ENCODE measurements around the gene GPR4.

Gene GPR4

GRCh38 chr19:45587873-45588272 lies 14.1 kb downstream of the GPR4 start:
- DNase-seq = peak; percentile 34

GRCh38 chr19:45585158-45585577 lies 16.8 kb downstream of the GPR4 start:
- DNase-seq = no peak

- DNase-seq = peak; percentile 100
Measured at GRCh38 chr19:45584332-45585157, 17.5 kb downstream of the GPR4 start, which contains the start of gene OPA3. Gene OPA3, minus strand, starts transcription at chr19:45584802. Its CDS starts 38 bp downstream, at chr19:45584764.

- DNase-seq = no peak
Measured at GRCh38 chr19:45581576-45581975, 20.4 kb downstream of the GPR4 start.

GRCh38 chr19:45578861-45579260 lies 23.2 kb downstream of the GPR4 start:
- DNase-seq = no peak

- DNase-seq = no peak
Measured at GRCh38 chr19:45577111-45577905, 24.7 kb downstream of the GPR4 start.

GRCh38 chr19:45576682-45577081 lies 25.3 kb downstream of the GPR4 start:
- no peak for DNase-seq

- DNase-seq = no peak
Measured at GRCh38 chr19:45575216-45575615, 26.8 kb downstream of the GPR4 start.

- DNase-seq = no peak
Measured at GRCh38 chr19:45574526-45574925, 27.5 kb downstream of the GPR4 start.

- no peak for DNase-seq
Measured at GRCh38 chr19:45571457-45572220, 30.4 kb downstream of the GPR4 start.

GRCh38 chr19:45569619-45570421 lies 32.2 kb downstream of the GPR4 start:
- DNase-seq = peak; percentile 57

- DNase-seq = no peak
Measured at GRCh38 chr19:45568732-45569131, 33.3 kb downstream of the GPR4 start.

GRCh38 chr19:45567609-45568008 lies 34.4 kb downstream of the GPR4 start:
- no peak for DNase-seq

- no peak for DNase-seq
Measured at GRCh38 chr19:45564131-45564780, 37.8 kb downstream of the GPR4 start.

- no peak for DNase-seq
Measured at GRCh38 chr19:45560686-45561085, 41.3 kb downstream of the GPR4 start.

GRCh38 chr19:45560038-45560437 lies 42.0 kb downstream of the GPR4 start:
- DNase-seq = no peak

GRCh38 chr19:45558399-45558878 lies 43.6 kb downstream of the GPR4 start:
- peak; percentile 59 for DNase-seq

- DNase-seq = no peak
Measured at GRCh38 chr19:45556835-45557234, 45.2 kb downstream of the GPR4 start.

GRCh38 chr19:45554481-45554880 lies 47.5 kb downstream of the GPR4 start:
- DNase-seq = no peak

- DNase-seq = no peak
Measured at GRCh38 chr19:45553464-45553863, 48.5 kb downstream of the GPR4 start.

GRCh38 chr19:45547965-45548609 lies 53.9 kb downstream of the GPR4 start:
- no peak for DNase-seq

Measured in suppressor macrophage treated with lipopolysaccharide for 4 hours (primary cell).